Measurements from ENCODE around the gene HECTD1.

DNA sequence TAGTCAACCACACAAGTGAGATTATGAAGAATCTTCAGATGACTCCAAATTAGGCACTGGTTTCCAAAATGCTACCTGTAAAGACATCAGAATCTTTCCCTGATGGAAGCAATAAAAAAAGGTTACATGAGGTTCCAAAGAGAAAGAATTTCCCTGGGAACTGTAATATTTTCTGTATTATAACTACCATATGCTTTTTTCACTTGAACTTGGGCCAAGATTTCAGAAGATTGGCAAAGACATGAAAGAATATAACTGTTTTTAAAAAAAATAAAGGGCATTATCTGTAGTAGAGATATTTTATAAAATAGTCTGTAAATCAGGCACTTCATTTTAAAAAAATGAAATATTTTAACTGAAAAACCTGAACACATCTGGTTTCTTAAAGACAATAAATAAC lies 12.9 kb downstream of the HECTD1 start:
- no peak for TF ChIP-seq FOXP2 (optimal IDR thresholded peaks at IDR 0.05; ENCODE audit: control extremely low read depth, extremely low read length, insufficient read depth)
- TF ChIP-seq EZH2 (IDR thresholded peaks at IDR 0.05), result no peak
- no peak for TF ChIP-seq POLR2AphosphoS5 (IDR thresholded peaks at IDR 0.05; ENCODE audit: borderline replicate concordance, low read depth, low read length)

Measured in SK-N-MC (cell line).